Thyroid gland (tissue), 4 donors: ENCODE data around the gene CD200. TPM values are rescaled to one million over a fixed set of nuclear protein-coding genes. Genes with fewer than 3 reads are reported as not detected.

ENCODE experiments used
- DNase-seq, 2 donors: peaks; one replicate each; pipeline ENCODE4 v3.0.0-alpha.2; 2019
- H3K27ac ChIP-seq, 3 donors: fragments of 200-600 bp; sonication (generic); 1 replicate in 2 of 3; 2 replicates in 1 of 3; pipeline ENCODE4 v1.5.1; 2016 to 2019; ENCODE audit warnings: mild to moderate bottlenecking in 1 of 3, moderate library complexity in 1 of 3
- H3K27me3 ChIP-seq: fragments of 200-600 bp; sonication (generic); one replicate; pipeline ENCODE4 v1.5.1; 2019
- H3K36me3 ChIP-seq, 2 donors: fragments of 200-600 bp; sonication (generic); one replicate each; pipeline ENCODE4 v1.5.1; 2016 to 2019
- H3K4me1 ChIP-seq, 2 donors: fragments of 200-600 bp; sonication (generic); one replicate each; pipeline ENCODE4 v1.5.1; 2017 to 2019
- H3K4me3 ChIP-seq, 3 donors: fragments of 200-600 bp; sonication (generic); replicated peaks in 1 of 3; 1 replicate in 2 of 3; 2 replicates in 1 of 3; pipeline ENCODE4 v1.5.1; 2016; ENCODE audit warnings: mild to moderate bottlenecking in 1 of 3
- H3K9me3 ChIP-seq: fragments of 200-600 bp; sonication (generic); one replicate; pipeline ENCODE4 v1.5.1; 2017
- POLR2A ChIP-seq, 2 donors: fragments of 450-650 bp; IDR thresholded peaks; one replicate each; pipeline ENCODE4 v1.6.1; 2017; ENCODE audit warnings: antibody characterized with exemption in 2 of 2, mild to moderate bottlenecking in 2 of 2, moderate library complexity in 1 of 2
- WGBS, 2 donors: methylation state at CpG; one replicate each; pipeline ENCODE4 v1.1.5; 2017; 5-methylcytosine and 5-hydroxymethylcytosine counted together
- intact Hi-C: fragments of 100-400 bp; cut with DNase I; formaldehyde crosslinking; loops from one replicate; pipeline ENCODE4 v1.15.1; 2023
- total RNA-seq, 4 donors: library from RNA; depleted of rRNA; stranded (reverse); fragments of >200 nt; gene quantifications; one replicate each; pipeline ENCODE4 v1.2.3, GENCODE V29; 2016
- TF ChIP-seq, protein P1 (sequence below), 6 experiments: fragments of 200-600 bp in 3 of 6; fragments of 450-650 bp in 3 of 6; sonication (generic) in 3 of 6; IDR thresholded peaks; one replicate each; pipeline ENCODE4 v1.5.1; 2016 to 2019; ENCODE audit warnings: antibody characterized with exemption in 6 of 6, mild to moderate bottlenecking in 2 of 6, inconsistent platforms in 1 of 6, moderate library complexity in 1 of 6

The CD200 gene
- total RNA-seq, 4 donors from 2014 or later = 13.2 to 18.7 (median 15.8) TPM

DNA sequence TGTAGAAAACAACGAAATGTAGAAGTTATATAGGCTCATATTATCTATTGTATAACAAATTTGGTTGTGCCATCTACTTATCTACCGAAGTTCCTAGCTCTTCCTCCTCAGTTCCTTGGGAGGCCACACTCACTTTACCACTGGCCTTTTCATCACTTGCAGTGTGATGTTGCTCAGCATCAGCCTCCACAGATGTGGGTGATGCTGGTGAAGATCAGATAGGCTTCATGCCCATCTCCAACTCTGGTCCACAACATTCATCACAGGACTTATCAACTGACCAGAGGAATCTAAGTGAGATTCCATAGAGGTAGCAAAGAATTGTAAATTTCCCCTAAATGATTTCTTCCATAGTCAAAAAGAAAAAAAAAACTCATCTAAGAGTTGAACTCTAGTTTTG is 8.4 kb downstream of the CD200 start:
- Histone ChIP-seq H3K9me3 (no peaks in the 10 kb centered on the region), H3K27ac (no peak overlapping the region), H3K36me3 (peaks cover 0 to 10% of the 10 kb centered on the region in 2 donors), H3K27me3 (no peaks in the 10 kb centered on the region), H3K4me1 (peaks cover 0 to 9% of the 10 kb centered on the region in 2 donors), H3K4me3 (no peak overlapping the region)
- WGBS, 2 donors = 88 to 94% methylated on average over 2 of the region's 2 CpGs
- TF ChIP-seq, protein P1, sequence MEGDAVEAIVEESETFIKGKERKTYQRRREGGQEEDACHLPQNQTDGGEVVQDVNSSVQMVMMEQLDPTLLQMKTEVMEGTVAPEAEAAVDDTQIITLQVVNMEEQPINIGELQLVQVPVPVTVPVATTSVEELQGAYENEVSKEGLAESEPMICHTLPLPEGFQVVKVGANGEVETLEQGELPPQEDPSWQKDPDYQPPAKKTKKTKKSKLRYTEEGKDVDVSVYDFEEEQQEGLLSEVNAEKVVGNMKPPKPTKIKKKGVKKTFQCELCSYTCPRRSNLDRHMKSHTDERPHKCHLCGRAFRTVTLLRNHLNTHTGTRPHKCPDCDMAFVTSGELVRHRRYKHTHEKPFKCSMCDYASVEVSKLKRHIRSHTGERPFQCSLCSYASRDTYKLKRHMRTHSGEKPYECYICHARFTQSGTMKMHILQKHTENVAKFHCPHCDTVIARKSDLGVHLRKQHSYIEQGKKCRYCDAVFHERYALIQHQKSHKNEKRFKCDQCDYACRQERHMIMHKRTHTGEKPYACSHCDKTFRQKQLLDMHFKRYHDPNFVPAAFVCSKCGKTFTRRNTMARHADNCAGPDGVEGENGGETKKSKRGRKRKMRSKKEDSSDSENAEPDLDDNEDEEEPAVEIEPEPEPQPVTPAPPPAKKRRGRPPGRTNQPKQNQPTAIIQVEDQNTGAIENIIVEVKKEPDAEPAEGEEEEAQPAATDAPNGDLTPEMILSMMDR (IDR thresholded peaks at IDR 0.05) = no peak
- TF ChIP-seq POLR2A (IDR thresholded peaks at IDR 0.05) = no peak
- intact Hi-C loops = no loop called here
- DNase-seq = no peak

DNA sequence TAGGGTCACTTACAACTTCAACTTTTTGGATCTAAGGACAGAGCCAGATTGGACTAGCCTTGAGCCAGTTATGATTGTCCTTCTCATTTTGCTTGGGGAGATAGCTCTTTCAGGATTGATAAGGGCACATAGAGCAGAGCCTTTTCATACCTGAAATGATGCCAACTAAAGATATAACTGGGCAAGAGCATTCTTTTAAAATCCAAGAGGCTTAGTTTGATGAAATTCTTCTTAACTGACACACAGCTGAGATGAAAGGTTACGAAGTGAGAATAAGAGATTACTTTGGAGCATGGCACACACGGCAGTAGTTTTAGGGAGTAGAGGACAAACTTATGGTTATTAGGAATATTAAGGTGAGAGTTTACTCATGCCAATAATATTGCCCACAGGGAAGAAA is 12.7 kb downstream of the CD200 start:
- DNase-seq = no peak
- no peaks in the 10 kb centered on the region for H3K27me3 ChIP-seq
- H3K27ac ChIP-seq = no peak overlapping the region
- no peak for TF ChIP-seq POLR2A (IDR thresholded peaks at IDR 0.05)
- TF ChIP-seq, protein P1 (IDR thresholded peaks at IDR 0.05) = no peak
- H3K4me3 ChIP-seq = no peak overlapping the region
- H3K4me1 ChIP-seq = peaks cover 0 to under 1% of the 10 kb centered on the region in 2 donors
- no peaks in the 10 kb centered on the region for H3K9me3 ChIP-seq
- H3K36me3 ChIP-seq = peaks cover 0 to 12% of the 10 kb centered on the region in 2 donors
- intact Hi-C loops = no loop called here
- WGBS, 2 donors = 89 to 92% methylated on average over 2 of the region's 2 CpGs

DNA sequence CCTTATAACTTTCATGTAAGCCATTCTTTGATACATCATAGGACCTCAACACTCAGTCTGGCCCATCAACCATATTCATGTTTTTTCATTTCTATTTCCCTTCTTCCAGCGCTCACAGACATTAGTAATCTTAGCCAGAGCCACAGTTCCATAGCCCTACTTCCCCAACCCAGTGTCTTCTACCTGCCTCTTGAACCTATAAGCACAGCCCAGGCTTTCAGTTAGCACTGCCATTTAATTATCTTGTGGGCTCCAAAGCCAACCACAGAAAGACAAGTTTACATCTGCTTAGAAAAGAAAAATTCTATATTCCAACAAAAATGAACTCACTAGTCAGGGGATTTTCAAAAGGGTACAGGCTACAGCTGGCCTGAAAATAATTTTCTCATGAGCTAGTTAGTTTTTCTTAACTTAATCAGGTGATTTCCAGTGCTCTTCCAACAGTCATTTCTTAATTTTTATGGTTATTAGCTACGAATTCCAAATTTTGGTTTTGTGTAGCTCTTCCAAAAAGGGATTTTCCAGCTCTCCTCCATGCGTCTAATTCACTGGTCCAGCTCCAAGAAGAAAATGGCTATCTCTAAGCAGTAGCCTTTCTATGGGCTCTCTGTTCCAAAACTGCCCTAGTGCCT is 13.7 kb downstream of the CD200 start:
- WGBS, 2 donors = 79 to 91% methylated on average over 3 of the region's 3 CpGs
- peaks cover 4 to 10% of the 10 kb centered on the region in 2 donors for H3K4me1 ChIP-seq
- no peak for DNase-seq
- peaks cover 0 to 12% of the 10 kb centered on the region in 2 donors for H3K36me3 ChIP-seq
- no peaks in the 10 kb centered on the region for H3K27me3 ChIP-seq
- no peaks in the 10 kb centered on the region for H3K9me3 ChIP-seq
- H3K27ac ChIP-seq = no peak overlapping the region
- TF ChIP-seq POLR2A (IDR thresholded peaks at IDR 0.05) = no peak
- TF ChIP-seq, protein P1 (IDR thresholded peaks at IDR 0.05) = no peak
- intact Hi-C loops = no loop called here
- no peak overlapping the region for H3K4me3 ChIP-seq

DNA sequence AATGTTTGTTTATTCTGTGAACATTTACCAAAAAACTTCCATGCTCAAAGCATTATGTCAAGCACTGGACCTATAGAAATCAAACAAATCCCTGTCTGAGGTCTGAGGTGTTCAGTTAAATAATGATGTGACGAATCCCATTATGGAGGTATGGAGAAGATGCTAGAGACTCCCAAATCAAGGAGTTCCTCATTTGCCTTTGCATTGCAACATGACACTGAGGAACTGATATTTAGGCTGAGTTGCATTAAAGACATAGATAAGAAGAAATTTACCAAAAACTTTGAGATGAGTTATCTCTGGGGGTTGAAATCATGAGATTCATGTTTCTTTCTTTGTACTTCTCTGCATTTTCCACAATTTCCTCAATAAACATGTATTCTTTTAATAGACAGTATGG is 16.0 kb downstream of the CD200 start:
- Histone ChIP-seq H3K9me3 (no peaks in the 10 kb centered on the region), H3K36me3 (peaks cover 0 to 12% of the 10 kb centered on the region in 2 donors), H3K4me1 (peaks cover 11 to 14% of the 10 kb centered on the region in 2 donors), H3K27me3 (no peaks in the 10 kb centered on the region), H3K4me3 (no peak overlapping the region), H3K27ac (no peak overlapping the region)
- 94 to 98% methylated on average over 1 of the region's 1 CpG for WGBS, 2 donors
- intact Hi-C loops = no loop called here
- no peak for DNase-seq
- TF ChIP-seq, protein P1 (IDR thresholded peaks at IDR 0.05) = no peak
- no peak for TF ChIP-seq POLR2A (IDR thresholded peaks at IDR 0.05)

DNA sequence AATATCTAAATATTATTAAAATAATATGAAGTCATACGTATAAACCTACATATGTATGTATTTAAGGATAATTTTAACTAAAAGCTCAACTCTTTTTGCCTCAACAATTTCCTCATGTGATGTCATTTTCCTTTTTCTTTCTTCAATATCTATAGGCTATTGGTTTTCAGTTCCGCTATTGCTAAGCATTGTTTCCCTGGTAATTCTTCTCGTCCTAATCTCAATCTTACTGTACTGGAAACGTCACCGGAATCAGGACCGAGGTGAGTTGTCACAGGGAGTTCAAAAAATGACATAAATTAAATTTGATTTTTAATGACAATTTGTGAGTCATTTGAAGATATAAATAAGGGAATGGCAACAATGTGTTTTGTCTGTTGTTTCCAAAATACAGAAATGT is 16.6 kb downstream of the CD200 start:
- TF ChIP-seq, protein P1 (IDR thresholded peaks at IDR 0.05) = no peak
- TF ChIP-seq POLR2A (IDR thresholded peaks at IDR 0.05) = no peak
- 93 to 95% methylated on average over 6 of the region's 6 CpGs for WGBS, 2 donors
- H3K27me3 ChIP-seq = no peaks in the 10 kb centered on the region
- no peak overlapping the region for H3K27ac ChIP-seq
- H3K4me1 ChIP-seq = peaks cover 11 to 14% of the 10 kb centered on the region in 2 donors
- no peak for DNase-seq
- H3K36me3 ChIP-seq = peaks cover 0 to 12% of the 10 kb centered on the region in 2 donors
- H3K4me3 ChIP-seq = no peak overlapping the region
- no peaks in the 10 kb centered on the region for H3K9me3 ChIP-seq
- intact Hi-C loops = no loop called here
